GM12875 (cell line): ENCODE measurements around the gene USP48.
"Not testable (repeated sequence)": the region's sequence is repeated elsewhere in the genome, so short reads cannot be mapped to it uniquely, and the experiment has no call there.

Experiments
- H3K4me3 ChIP-seq: one replicate; pipeline ENCODE4 v1.5.1; 2011; ENCODE audit warnings: low read depth, low read length, control low read depth
- TF ChIP-seq, protein P1 (sequence below): IDR thresholded peaks from 2 replicates; pipeline ENCODE4 v1.5.1; 2011; ENCODE audit warnings: low read depth, mild to moderate bottlenecking, control low read depth, inconsistent platforms, low read length, moderate library complexity, borderline replicate concordance; ENCODE audit not compliant: insufficient read depth

USP48 gene

DNA sequence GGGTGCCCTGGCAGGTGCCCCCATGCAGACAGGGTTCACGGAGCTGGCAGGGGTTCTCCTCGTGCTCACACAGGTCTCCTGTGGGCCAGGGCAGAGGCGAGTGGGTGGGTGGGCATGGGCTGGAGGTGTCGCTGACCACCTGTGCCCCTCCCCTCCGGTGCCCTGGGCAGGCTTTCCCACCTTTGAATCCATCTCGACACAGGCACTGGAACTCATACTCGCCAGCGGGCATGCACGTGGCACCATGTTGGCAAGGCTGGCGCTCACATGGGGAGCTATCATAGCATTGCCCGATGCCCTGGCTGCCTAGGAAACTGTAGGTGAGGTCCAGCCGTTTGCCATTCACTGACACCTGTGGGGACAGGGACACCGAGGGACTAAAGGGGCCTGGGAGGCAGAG is 45.1 kb upstream of the USP48 start:
- no peak overlapping the region for H3K4me3 ChIP-seq
- TF ChIP-seq, protein P1, sequence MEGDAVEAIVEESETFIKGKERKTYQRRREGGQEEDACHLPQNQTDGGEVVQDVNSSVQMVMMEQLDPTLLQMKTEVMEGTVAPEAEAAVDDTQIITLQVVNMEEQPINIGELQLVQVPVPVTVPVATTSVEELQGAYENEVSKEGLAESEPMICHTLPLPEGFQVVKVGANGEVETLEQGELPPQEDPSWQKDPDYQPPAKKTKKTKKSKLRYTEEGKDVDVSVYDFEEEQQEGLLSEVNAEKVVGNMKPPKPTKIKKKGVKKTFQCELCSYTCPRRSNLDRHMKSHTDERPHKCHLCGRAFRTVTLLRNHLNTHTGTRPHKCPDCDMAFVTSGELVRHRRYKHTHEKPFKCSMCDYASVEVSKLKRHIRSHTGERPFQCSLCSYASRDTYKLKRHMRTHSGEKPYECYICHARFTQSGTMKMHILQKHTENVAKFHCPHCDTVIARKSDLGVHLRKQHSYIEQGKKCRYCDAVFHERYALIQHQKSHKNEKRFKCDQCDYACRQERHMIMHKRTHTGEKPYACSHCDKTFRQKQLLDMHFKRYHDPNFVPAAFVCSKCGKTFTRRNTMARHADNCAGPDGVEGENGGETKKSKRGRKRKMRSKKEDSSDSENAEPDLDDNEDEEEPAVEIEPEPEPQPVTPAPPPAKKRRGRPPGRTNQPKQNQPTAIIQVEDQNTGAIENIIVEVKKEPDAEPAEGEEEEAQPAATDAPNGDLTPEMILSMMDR, result no peak

DNA sequence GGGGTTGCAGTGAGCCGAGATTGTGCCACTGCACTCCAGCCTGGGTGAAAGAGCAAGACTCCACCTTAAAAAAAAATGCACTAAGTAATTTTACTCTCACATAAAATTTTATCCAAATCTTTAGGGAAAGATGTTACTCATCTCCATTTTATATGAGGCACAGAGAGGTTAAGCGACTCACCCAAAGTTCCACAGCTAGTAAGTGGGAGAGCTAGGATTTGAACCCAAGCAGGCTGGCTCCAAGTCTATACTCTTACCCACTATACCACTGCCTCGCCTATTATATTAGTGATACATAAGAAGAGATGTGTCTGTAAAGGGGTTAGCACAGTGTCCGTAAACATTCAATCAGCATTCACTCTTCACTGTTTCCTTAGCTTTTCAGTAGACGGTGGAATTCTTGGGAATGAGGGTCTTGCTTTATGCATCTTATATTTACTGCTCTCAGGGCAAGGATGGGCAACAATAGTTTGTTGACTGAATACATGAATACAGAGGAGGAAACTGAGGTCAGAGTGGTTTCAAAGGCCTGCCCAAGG is 44.3 kb upstream of the USP48 start:
- H3K4me3 ChIP-seq, result no peak overlapping the region
- TF ChIP-seq, protein P1, result no peak

DNA sequence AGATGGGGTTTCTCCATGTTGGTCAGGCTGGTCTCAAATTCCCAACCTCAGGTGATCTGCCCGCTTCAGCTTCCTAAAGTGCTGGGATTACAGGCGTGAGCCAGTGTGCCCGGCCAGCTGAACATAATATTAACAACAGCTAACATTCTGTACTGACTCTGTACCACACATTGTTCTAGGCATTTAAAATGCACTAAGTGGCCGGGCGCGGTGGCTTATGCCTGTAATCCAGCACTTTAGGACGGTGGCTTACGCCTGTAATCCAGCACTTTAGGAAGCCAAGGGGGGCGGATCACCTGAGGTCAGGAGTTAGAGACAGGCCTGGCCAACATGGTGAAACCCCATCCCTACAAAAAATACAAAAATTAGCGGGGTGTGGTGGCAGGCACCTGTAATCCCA is 43.7 kb upstream of the USP48 start:
- H3K4me3 ChIP-seq, result not testable (repeated sequence)

DNA sequence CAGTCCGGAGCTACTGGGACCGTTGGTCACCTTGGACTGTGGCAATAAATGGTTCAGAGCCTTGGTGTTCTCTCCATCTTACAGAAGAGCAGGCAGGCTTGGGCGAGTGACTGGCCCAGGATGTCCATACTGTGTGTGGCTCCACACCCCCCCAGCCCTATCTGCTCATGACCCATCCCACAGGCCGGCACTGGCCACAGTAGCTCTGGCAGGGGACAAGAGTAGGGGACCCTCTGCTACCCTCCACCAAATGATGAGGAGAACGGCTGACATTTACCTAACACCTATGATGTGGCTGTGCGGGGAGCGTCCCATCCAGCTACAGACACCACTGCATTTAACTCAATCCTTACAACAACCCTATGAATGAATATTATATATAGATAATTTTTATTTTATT is 42.4 kb upstream of the USP48 start:
- TF ChIP-seq, protein P1, result no peak

DNA sequence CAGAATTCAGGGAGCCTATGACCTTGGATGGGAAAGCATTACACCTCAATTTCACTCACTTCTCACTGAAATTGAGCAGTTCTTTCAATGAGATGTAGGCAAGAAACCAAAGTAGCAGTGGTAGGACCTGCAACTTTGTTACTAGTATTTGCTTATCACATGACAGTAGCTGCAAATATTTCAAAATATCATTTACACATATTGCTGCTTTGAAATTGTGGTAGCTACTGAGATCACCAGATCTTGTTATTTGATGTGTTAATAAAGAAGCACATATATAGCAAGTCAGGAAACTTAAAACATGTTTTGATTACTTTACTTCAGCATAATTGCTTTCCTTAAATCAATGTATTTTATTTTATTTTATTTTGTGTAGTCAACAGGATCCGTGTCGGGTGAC is 42.0 kb upstream of the USP48 start:
- TF ChIP-seq, protein P1, result no peak
- H3K4me3 ChIP-seq, result no peak overlapping the region

More for the DNA sequence above, 42.4 kb upstream of the USP48 start:
- no peak overlapping the region for H3K4me3 ChIP-seq

DNA sequence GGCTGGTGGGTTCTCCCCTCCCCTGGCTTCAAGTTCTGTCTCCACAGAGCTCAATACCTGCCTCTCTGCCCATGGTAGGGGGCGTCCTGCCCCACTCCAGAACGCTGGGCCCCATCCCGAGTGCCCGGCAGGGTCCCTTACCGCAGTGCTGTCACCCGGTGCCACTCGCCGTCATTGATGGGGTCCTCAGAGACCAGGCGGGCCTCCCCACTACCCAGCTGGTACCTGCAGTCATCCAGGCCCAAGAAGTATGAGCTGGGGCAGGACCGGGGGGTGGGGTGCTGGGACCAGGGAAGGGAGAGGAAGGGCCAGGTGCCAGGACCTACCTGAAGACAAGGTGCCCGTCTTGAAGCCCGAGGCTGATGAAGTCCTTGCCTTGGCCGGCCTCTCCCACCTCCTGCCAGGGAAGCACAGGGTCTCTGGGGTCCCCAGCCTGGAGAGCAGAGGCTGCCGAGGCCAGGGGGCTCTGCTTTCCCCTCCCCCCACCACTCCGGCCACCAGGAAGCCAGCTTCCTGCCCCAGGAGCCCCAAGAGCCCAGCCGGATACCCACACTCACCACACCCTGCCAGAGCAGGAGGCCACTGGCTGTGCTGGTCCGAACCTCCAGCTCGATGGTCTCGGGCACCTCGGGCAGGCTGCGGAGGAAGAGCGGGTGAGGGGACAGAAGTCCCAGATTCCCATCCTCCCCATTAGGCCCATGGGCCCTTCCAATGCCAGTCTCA is 41.2 kb upstream of the USP48 start:
- no peak overlapping the region for H3K4me3 ChIP-seq
- TF ChIP-seq, protein P1, result no peak

DNA sequence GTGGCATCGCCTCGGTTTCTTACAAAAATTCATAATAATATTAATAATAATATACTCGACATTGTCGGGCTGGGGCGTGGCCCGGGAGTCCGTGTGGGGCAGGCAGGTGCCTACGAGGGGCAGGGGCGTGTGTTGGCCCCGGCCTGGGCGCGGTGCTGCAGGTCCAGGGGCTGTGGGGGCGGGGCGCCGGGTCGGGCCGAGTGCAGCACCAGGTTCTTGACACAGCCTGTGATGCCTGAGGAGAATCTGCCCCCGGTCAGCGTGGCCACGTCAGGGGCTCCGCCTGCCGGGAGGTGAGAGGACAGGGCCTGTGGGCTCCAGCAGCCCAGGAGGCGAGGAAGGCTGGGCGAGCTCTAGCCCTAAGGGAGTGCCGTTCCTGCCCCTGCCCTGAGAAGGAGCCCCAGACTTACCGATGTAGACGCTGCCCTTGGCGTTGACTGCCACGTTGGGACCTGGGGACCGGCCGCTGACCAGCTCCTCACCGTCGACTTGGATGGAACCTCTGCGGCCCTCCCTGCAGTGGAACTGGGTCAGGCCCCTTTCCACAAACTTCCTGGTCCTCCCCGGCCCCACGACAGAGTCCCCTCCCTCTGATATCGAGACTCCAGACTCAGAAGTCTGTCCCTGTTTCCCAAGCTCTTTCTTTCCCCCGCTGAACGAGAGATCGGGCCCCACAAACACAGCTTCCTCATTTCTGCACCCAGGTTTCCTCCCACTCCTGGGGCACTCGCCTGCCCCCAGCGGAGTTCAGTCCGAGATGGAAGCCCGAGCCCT is 40.4 kb upstream of the USP48 start:
- H3K4me3 ChIP-seq, result no peak overlapping the region
- TF ChIP-seq, protein P1, result no peak
